Measurements from ENCODE around the gene ZP3.
"Not testable (repeated sequence)": the region's sequence is repeated elsewhere in the genome, so short reads cannot be mapped to it uniquely, and the experiment has no call there.

The ZP3 gene

GRCh38 chr7:76407718-76408117 is 17.0 kb upstream of the ZP3 start:
- no peak for DNase-seq

- DNase-seq = no peak
Measured at GRCh38 chr7:76408121-76408560, 16.6 kb upstream of the ZP3 start.

- DNase-seq = no peak
Measured at GRCh38 chr7:76409537-76409936, 15.2 kb upstream of the ZP3 start, which contains the start of gene SSC4D. TSS of gene SSC4D (minus strand) at chr7:76409697. CDS start at chr7:76404439, 5,258 bp downstream.

GRCh38 chr7:76411626-76412025 is 13.1 kb upstream of the ZP3 start:
- no peak for DNase-seq

GRCh38 chr7:76412249-76412648 is 12.5 kb upstream of the ZP3 start:
- DNase-seq = no peak

- DNase-seq = not testable (repeated sequence)
Measured at GRCh38 chr7:76417654-76418310, 7.0 kb upstream of the ZP3 start.

- not testable (repeated sequence) for DNase-seq
Measured at GRCh38 chr7:76421097-76421496, 3.7 kb upstream of the ZP3 start.

GRCh38 chr7:76423666-76424412 is 911 bp upstream of the ZP3 start:
- DNase-seq = no peak

GRCh38 chr7:76425156-76425555 is 406 bp downstream of the ZP3 start:
- no peak for DNase-seq

GRCh38 chr7:76425558-76425957 is 808 bp downstream of the ZP3 start:
- DNase-seq = not testable (repeated sequence)

GRCh38 chr7:76426246-76426645 is 1.5 kb downstream of the ZP3 start:
- no peak for DNase-seq

GRCh38 chr7:76427635-76428034 is 2.9 kb downstream of the ZP3 start:
- no peak for DNase-seq

GRCh38 chr7:76428149-76428823 is 3.5 kb downstream of the ZP3 start:
- no peak for DNase-seq

- DNase-seq = no peak
Measured at GRCh38 chr7:76428868-76429805, 4.4 kb downstream of the ZP3 start.

GRCh38 chr7:76430211-76430610 is 5.5 kb downstream of the ZP3 start:
- DNase-seq = no peak

GRCh38 chr7:76430836-76431235 is 6.1 kb downstream of the ZP3 start:
- no peak for DNase-seq

- DNase-seq = peak; percentile 57
Measured at GRCh38 chr7:76437873-76438272, 13.1 kb downstream of the ZP3 start.

GRCh38 chr7:76439120-76439888 is 14.6 kb downstream of the ZP3 start:
- not testable (repeated sequence) for DNase-seq

- DNase-seq = not testable (repeated sequence)
Measured at GRCh38 chr7:76440404-76440803, 15.7 kb downstream of the ZP3 start.

GRCh38 chr7:76441792-76442191 is 17.0 kb downstream of the ZP3 start:
- not testable (repeated sequence) for DNase-seq

GRCh38 chr7:76442664-76443446 is 18.1 kb downstream of the ZP3 start:
- not testable (repeated sequence) for DNase-seq
